HepG2 (cell line): ENCODE measurements around the gene BRPF1. TPM values are rescaled to one million over a fixed set of nuclear protein-coding genes. Genes with fewer than 3 reads are reported as not detected.

ENCODE experiments used
- CEBPG ChIP-seq: IDR thresholded peaks from 2 replicates; pipeline ENCODE4 v1.6.1; 2016
- CHD4 ChIP-seq: fragments of 200-600 bp; sonication (generic); IDR thresholded peaks from 2 replicates; pipeline ENCODE4 v1.7.0; 2017; ENCODE audit warnings: mild to moderate bottlenecking, low read length, borderline replicate concordance
- MED8 ChIP-seq: sonication (generic); formaldehyde crosslinking; IDR thresholded peaks from 2 replicates; pipeline ENCODE4 v1.8.1; 2023; ENCODE audit warnings: mild to moderate bottlenecking, missing genetic modification reagents; ENCODE audit not compliant: insufficient replicate concordance
- NKX3-1 ChIP-seq: sonication (generic); formaldehyde crosslinking; IDR thresholded peaks from 2 replicates; pipeline ENCODE4 v1.5.0; 2020; ENCODE audit warnings: missing genetic modification reagents
- ONECUT2 ChIP-seq: sonication (generic); formaldehyde crosslinking; IDR thresholded peaks from 2 replicates; pipeline ENCODE4 v1.4.0; 2020; ENCODE audit warnings: missing genetic modification reagents
- SALL1 ChIP-seq: sonication (generic); formaldehyde crosslinking; IDR thresholded peaks from 2 replicates; pipeline ENCODE4 v1.8.0; 2022; ENCODE audit warnings: mild to moderate bottlenecking, missing genetic modification reagents
- SSRP1 ChIP-seq: IDR thresholded peaks from 2 replicates; pipeline ENCODE4 v1.6.1; 2016; ENCODE audit warnings: control low read depth
- ZMAT3 ChIP-seq: sonication (generic); formaldehyde crosslinking; conservative IDR thresholded peaks from 2 replicates; pipeline ENCODE4 v1.7.0; 2021; ENCODE audit warnings: missing genetic modification reagents
- ZNF143 ChIP-seq: sonication (generic); formaldehyde crosslinking; IDR thresholded peaks from 2 replicates; pipeline ENCODE4 v1.4.0; 2020; ENCODE audit warnings: missing genetic modification reagents
- ZNF430 ChIP-seq: sonication (generic); formaldehyde crosslinking; IDR thresholded peaks from 2 replicates; pipeline ENCODE4 v1.9.0; 2021; ENCODE audit warnings: mild to moderate bottlenecking, missing genetic modification reagents
- ZNF569 ChIP-seq: sonication (generic); formaldehyde crosslinking; IDR thresholded peaks from 2 replicates; pipeline ENCODE4 v1.5.0; 2020; ENCODE audit warnings: mild to moderate bottlenecking, missing genetic modification reagents, moderate library complexity, borderline replicate concordance
- ZNF605 ChIP-seq: sonication (generic); formaldehyde crosslinking; IDR thresholded peaks from 2 replicates; pipeline ENCODE4 v1.8.0; 2022; ENCODE audit warnings: mild to moderate bottlenecking, missing genetic modification reagents
- ZNF737 ChIP-seq: sonication (generic); formaldehyde crosslinking; IDR thresholded peaks from 2 replicates; pipeline ENCODE4 v1.5.0; 2020; ENCODE audit warnings: missing genetic modification reagents, mild to moderate bottlenecking, borderline replicate concordance
- polyA plus RNA-seq, 8 experiments: library from polyadenylated mRNA; depleted of rRNA in 3 of 8; stranded (reverse) in 7 of 8; unstranded in 1 of 8; fragments of >200 nt; fragmentation: Illumina TruSeq in 4 of 8; extraction: Trizol in 4 of 8; gene quantifications; 2 replicates each; pipeline versions ENCODE4 v1.2.1 to v1.2.3, GENCODE V29; 2011 to 2016; ENCODE audit warnings: low read depth in 4 of 8, missing spikeins in 1 of 8, mixed read lengths in 1 of 8; ENCODE audit not compliant: insufficient read depth in 1 of 8
- total RNA-seq, 5 experiments: library from RNA; depleted of rRNA; stranded (reverse); fragments of >200 nt; fragmentation: Illumina TruSeq; extraction: Trizol; gene quantifications; 2 replicates each; pipeline ENCODE4 v1.2.3, GENCODE V29; 2016; ENCODE audit warnings: low read depth in 1 of 5
- TF ChIP-seq, protein P1 (sequence below): sonication (generic); formaldehyde crosslinking; IDR thresholded peaks from 2 replicates; pipeline ENCODE4 v1.8.0; 2022; ENCODE audit warnings: mild to moderate bottlenecking, missing genetic modification reagents; ENCODE audit not compliant: insufficient replicate concordance
- TF ChIP-seq, protein P2 (sequence below): sonication (generic); formaldehyde crosslinking; IDR thresholded peaks from 2 replicates; pipeline ENCODE4 v1.4.0; 2020; ENCODE audit warnings: mild to moderate bottlenecking, low read depth, missing genetic modification reagents
- TF ChIP-seq, protein P3 (sequence below): sonication (generic); formaldehyde crosslinking; IDR thresholded peaks from 2 replicates; pipeline ENCODE4 v1.5.0; 2020; ENCODE audit warnings: mild to moderate bottlenecking, missing genetic modification reagents, borderline replicate concordance
- TF ChIP-seq, protein P4 (sequence below): sonication (generic); formaldehyde crosslinking; IDR thresholded peaks from 2 replicates; pipeline ENCODE4 v1.5.1; 2020; ENCODE audit warnings: missing genetic modification reagents, mild to moderate bottlenecking, borderline replicate concordance

Gene BRPF1
- total and polyA plus RNA-seq, 2 of the 13 experiments (the other 11 are each of a cell fraction or from before 2014, with no cell fraction given) = 7.3 to 10.0 TPM

DNA sequence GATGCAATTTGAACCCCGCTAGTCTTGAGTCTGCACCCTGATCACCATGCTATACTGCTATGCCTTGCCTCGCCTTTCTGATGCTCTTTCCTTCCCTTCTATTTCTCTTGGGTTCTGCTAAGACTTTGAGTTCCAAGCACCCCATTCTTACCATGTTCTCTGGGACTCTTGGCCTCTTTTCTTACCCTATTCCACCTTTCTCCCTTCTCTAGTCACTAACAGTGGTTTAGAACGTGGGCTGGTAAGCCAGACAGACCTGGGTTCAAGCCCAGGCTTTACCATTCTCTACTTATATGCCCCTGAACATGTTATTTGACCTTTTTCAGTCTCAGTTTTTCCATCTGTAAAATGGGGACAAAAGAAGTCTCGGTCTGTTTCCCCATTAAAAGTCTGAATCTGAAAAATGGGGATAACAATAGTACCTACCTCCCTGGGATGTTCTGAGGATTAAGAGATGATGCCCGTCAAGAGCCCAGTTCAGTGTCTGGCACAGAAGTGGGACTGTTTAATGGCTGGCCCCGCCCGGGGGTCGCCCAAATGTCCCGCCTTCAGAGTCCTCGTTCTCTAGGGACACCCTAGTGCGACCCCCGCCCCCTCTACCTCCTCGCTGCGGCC lies 60.4 kb downstream of the BRPF1 start (continued):
- TF ChIP-seq, protein P1, sequence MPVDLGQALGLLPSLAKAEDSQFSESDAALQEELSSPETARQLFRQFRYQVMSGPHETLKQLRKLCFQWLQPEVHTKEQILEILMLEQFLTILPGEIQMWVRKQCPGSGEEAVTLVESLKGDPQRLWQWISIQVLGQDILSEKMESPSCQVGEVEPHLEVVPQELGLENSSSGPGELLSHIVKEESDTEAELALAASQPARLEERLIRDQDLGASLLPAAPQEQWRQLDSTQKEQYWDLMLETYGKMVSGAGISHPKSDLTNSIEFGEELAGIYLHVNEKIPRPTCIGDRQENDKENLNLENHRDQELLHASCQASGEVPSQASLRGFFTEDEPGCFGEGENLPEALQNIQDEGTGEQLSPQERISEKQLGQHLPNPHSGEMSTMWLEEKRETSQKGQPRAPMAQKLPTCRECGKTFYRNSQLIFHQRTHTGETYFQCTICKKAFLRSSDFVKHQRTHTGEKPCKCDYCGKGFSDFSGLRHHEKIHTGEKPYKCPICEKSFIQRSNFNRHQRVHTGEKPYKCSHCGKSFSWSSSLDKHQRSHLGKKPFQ = no peak
- 0 out of 2 replicates have a peak, but pooled peaks have one; percentile 13 for TF ChIP-seq SALL1 (CRISPR knock-in tag)
- TF ChIP-seq ZNF143 = no peak
- TF ChIP-seq ZNF605 = peak; percentile 82; the same call in 1 of the 2 replicates
- TF ChIP-seq ZNF430 = peak; percentile 55; the same call in 1 of the 2 replicates
- 0 out of 2 replicates have a peak, but pooled peaks have one; percentile 22 for TF ChIP-seq ONECUT2 (CRISPR knock-in tag)
- TF ChIP-seq MED8 (CRISPR knock-in tag) = peak; percentile 20
- 0 out of 2 replicates have a peak, but pooled peaks have one; percentile 27 for TF ChIP-seq ZMAT3 (CRISPR knock-in tag)
- TF ChIP-seq, protein P2, sequence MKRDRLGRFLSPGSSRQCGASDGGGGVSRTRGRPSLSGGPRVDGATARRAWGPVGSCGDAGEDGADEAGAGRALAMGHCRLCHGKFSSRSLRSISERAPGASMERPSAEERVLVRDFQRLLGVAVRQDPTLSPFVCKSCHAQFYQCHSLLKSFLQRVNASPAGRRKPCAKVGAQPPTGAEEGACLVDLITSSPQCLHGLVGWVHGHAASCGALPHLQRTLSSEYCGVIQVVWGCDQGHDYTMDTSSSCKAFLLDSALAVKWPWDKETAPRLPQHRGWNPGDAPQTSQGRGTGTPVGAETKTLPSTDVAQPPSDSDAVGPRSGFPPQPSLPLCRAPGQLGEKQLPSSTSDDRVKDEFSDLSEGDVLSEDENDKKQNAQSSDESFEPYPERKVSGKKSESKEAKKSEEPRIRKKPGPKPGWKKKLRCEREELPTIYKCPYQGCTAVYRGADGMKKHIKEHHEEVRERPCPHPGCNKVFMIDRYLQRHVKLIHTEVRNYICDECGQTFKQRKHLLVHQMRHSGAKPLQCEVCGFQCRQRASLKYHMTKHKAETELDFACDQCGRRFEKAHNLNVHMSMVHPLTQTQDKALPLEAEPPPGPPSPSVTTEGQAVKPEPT (CRISPR knock-in tag) = no peak
- peak; percentile 93; the same call in 1 of the 2 replicates for TF ChIP-seq CHD4
- TF ChIP-seq, protein P3, sequence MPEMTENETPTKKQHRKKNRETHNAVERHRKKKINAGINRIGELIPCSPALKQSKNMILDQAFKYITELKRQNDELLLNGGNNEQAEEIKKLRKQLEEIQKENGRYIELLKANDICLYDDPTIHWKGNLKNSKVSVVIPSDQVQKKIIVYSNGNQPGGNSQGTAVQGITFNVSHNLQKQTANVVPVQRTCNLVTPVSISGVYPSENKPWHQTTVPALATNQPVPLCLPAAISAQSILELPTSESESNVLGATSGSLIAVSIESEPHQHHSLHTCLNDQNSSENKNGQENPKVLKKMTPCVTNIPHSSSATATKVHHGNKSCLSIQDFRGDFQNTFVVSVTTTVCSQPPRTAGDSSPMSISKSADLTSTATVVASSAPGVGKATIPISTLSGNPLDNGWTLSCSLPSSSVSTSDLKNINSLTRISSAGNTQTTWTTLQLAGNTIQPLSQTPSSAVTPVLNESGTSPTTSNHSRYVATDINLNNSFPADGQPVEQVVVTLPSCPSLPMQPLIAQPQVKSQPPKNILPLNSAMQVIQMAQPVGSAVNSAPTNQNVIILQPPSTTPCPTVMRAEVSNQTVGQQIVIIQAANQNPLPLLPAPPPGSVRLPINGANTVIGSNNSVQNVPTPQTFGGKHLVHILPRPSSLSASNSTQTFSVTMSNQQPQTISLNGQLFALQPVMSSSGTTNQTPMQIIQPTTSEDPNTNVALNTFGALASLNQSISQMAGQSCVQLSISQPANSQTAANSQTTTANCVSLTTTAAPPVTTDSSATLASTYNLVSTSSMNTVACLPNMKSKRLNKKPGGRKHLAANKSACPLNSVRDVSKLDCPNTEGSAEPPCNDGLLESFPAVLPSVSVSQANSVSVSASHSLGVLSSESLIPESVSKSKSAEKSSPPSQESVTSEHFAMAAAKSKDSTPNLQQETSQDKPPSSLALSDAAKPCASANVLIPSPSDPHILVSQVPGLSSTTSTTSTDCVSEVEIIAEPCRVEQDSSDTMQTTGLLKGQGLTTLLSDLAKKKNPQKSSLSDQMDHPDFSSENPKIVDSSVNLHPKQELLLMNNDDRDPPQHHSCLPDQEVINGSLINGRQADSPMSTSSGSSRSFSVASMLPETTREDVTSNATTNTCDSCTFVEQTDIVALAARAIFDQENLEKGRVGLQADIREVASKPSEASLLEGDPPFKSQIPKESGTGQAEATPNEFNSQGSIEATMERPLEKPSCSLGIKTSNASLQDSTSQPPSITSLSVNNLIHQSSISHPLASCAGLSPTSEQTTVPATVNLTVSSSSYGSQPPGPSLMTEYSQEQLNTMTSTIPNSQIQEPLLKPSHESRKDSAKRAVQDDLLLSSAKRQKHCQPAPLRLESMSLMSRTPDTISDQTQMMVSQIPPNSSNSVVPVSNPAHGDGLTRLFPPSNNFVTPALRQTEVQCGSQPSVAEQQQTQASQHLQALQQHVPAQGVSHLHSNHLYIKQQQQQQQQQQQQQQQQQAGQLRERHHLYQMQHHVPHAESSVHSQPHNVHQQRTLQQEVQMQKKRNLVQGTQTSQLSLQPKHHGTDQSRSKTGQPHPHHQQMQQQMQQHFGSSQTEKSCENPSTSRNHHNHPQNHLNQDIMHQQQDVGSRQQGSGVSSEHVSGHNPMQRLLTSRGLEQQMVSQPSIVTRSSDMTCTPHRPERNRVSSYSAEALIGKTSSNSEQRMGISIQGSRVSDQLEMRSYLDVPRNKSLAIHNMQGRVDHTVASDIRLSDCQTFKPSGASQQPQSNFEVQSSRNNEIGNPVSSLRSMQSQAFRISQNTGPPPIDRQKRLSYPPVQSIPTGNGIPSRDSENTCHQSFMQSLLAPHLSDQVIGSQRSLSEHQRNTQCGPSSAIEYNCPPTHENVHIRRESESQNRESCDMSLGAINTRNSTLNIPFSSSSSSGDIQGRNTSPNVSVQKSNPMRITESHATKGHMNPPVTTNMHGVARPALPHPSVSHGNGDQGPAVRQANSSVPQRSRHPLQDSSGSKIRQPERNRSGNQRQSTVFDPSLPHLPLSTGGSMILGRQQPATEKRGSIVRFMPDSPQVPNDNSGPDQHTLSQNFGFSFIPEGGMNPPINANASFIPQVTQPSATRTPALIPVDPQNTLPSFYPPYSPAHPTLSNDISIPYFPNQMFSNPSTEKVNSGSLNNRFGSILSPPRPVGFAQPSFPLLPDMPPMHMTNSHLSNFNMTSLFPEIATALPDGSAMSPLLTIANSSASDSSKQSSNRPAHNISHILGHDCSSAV (CRISPR knock-in tag) = no peak
- TF ChIP-seq, protein P4, sequence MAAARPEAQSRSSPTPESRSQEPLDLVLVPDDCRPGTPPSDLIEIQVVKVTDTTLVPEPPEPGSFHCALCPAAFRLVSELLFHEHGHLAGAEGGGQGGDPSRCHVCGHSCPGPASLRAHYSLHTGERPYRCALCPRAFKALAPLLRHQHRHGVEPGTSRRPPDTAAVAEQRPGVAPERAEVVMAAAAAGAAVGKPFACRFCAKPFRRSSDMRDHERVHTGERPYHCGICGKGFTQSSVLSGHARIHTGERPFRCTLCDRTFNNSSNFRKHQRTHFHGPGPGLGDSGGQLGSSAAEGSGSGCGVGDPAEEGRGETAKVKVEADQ (CRISPR knock-in tag) = peak; percentile 55; the same call in 1 of the 2 replicates
- peak; percentile 8; the same call in 1 of the 2 replicates for TF ChIP-seq CEBPG
- TF ChIP-seq ZNF737 (CRISPR knock-in tag) = no peak
- 0 out of 2 replicates have a peak, but pooled peaks have one; percentile 21 for TF ChIP-seq NKX3-1 (CRISPR knock-in tag)
- TF ChIP-seq SSRP1 = no peak
- 0 out of 2 replicates have a peak, but pooled peaks have one; percentile 11 for TF ChIP-seq ZNF569
